GM21360 (cell line): ENCODE data around the gene PHAF1.
A peak's percentile ranks its signal among the peaks of the same experiment; 100 is the strongest.

Source experiments
- ATAC-seq: cut with Tn5 transposase; IDR thresholded peaks from one replicate; pipeline ENCODE4 v1.9.1; 2021; ENCODE audit warnings: mild to moderate bottlenecking, moderate library complexity; ENCODE audit not compliant: unreplicated experiment

The PHAF1 gene

GRCh38 chr16:67146523-67147357, 37.0 kb downstream of the PHAF1 start:
- no peak for ATAC-seq

- no peak for ATAC-seq
Observed at GRCh38 chr16:67147437-67148140, 37.8 kb downstream of the PHAF1 start.

- ATAC-seq: no peak
Observed at GRCh38 chr16:67148221-67148620, 38.5 kb downstream of the PHAF1 start.

GRCh38 chr16:67148656-67149275, 39.0 kb downstream of the PHAF1 start:
- no peak for ATAC-seq

GRCh38 chr16:67149276-67150046, 39.7 kb downstream of the PHAF1 start:
- no peak for ATAC-seq

- ATAC-seq: peak; percentile 34
Observed at GRCh38 chr16:67150047-67150832, 40.5 kb downstream of the PHAF1 start.

GRCh38 chr16:67150833-67151396, 41.2 kb downstream of the PHAF1 start, which contains the start of gene B3GNT9:
Gene B3GNT9, minus strand, starts transcription at chr16:67150998. Its CDS starts 513 bp downstream, at chr16:67150485.
- ATAC-seq: peak; percentile 50

- ATAC-seq: no peak
Observed at GRCh38 chr16:67151431-67152097, 41.8 kb downstream of the PHAF1 start.

GRCh38 chr16:67154578-67155294, 45.0 kb downstream of the PHAF1 start:
- no peak for ATAC-seq

GRCh38 chr16:67155295-67156142, 45.8 kb downstream of the PHAF1 start:
- ATAC-seq: no peak

GRCh38 chr16:67156143-67156844, 46.6 kb downstream of the PHAF1 start:
- no peak for ATAC-seq

GRCh38 chr16:67157106-67157748, 47.5 kb downstream of the PHAF1 start:
- no peak for ATAC-seq

GRCh38 chr16:67157892-67158635, 48.3 kb downstream of the PHAF1 start:
- no peak for ATAC-seq

GRCh38 chr16:67158637-67159600, 49.2 kb downstream of the PHAF1 start:
- ATAC-seq: peak; percentile 31

- ATAC-seq: no peak
Observed at GRCh38 chr16:67161595-67162058, 51.9 kb downstream of the PHAF1 start.
